Adrenal gland (tissue), 12 donors: ENCODE measurements around the gene METTL1. TPM values are rescaled to one million over a fixed set of nuclear protein-coding genes. Genes with fewer than 3 reads are reported as not detected.

Source experiments
- DNase-seq, 7 donors: peaks; one replicate each; pipeline ENCODE4 v3.0.0-alpha.2; 2019 to 2020
- H3K27ac ChIP-seq, 5 donors: fragments of 200-600 bp; sonication (generic) in 4 of 5; 1 replicate in 3 of 5; 2 replicates in 2 of 5; pipeline versions ENCODE4 v1.5.1 to v1.8.0; 2016 to 2020; ENCODE audit warnings: mild to moderate bottlenecking in 1 of 5
- H3K27me3 ChIP-seq: fragments of 200-600 bp; 2 replicates; pipeline ENCODE4 v1.8.0; 2021
- H3K36me3 ChIP-seq, 2 donors: fragments of 200-600 bp; replicated peaks in 1 of 2; 1 replicate in 1 of 2; 2 replicates in 1 of 2; pipeline versions ENCODE4 v1.5.1 to v1.8.0; 2018 to 2022
- H3K4me1 ChIP-seq, 2 donors: fragments of 200-600 bp; replicated peaks in 1 of 2; 1 replicate in 1 of 2; 2 replicates in 1 of 2; pipeline versions ENCODE4 v1.5.1 to v1.8.0; 2018 to 2021
- H3K4me3 ChIP-seq, 4 donors: fragments of 200-600 bp; sonication (generic) in 3 of 4; one replicate each; pipeline ENCODE4 v1.5.1; 2016 to 2018
- H3K9me3 ChIP-seq, 3 donors: fragments of 200-600 bp; sonication (generic) in 1 of 3; replicated peaks in 1 of 3; 1 replicate in 2 of 3; 2 replicates in 1 of 3; pipeline versions ENCODE4 v1.5.1 to v1.8.0; 2016 to 2021
- CTCF ChIP-seq, 6 experiments: fragments of 450-650 bp in 4 of 6; fragments of 200-600 bp in 2 of 6; sonication (generic) in 1 of 6; IDR thresholded peaks; 1 replicate in 5 of 6; 2 replicates in 1 of 6; pipeline versions ENCODE4 v1.5.1 to v1.8.0; 2016 to 2021; ENCODE audit warnings: antibody characterized with exemption in 6 of 6, mild to moderate bottlenecking in 2 of 6, moderate library complexity in 1 of 6
- POLR2A ChIP-seq, 2 donors: fragments of 450-650 bp; IDR thresholded peaks; one replicate each; pipeline ENCODE4 v1.6.1; 2017; ENCODE audit warnings: antibody characterized with exemption in 2 of 2, mild to moderate bottlenecking in 2 of 2, moderate library complexity in 1 of 2
- WGBS, 4 donors: extraction: QIAGEN DNeasy Blood & Tissue Kit in 2 of 4; methylation state at CpG; one replicate each; pipeline versions ENCODE4 v1.1.5 to v1.1.7; 2013 to 2017; 5-methylcytosine and 5-hydroxymethylcytosine counted together
- intact Hi-C, 2 donors: fragments of 100-400 bp; cut with DNase I; formaldehyde crosslinking; loops; one replicate each; pipeline versions ENCODE4 v1.14.1 to v1.15.0; 2022 to 2023
- polyA plus RNA-seq, 3 donors: library from polyadenylated mRNA; stranded (reverse); fragments of 200-250 nt in 2 of 3; fragments of 350-450 nt in 1 of 3; fragmentation: Illumina TruSeq in 1 of 3; extraction: RNeasy Lipid Tissue Mini Kit (QIAGEN cat#74804) in 1 of 3; gene quantifications; one replicate each; pipeline ENCODE4 v1.2.3, GENCODE V29; 2013 to 2014
- total RNA-seq, 9 donors: library from RNA; depleted of rRNA in 4 of 9; stranded (reverse); fragments of >200 nt in 4 of 9; fragments of 120-200 nt in 1 of 9; fragmentation: NEBNext Ultra II Directional in 1 of 9; extraction: Animal tissue kit (Norgen Biotek cat#: 25700) in 1 of 9; gene quantifications; one replicate each; pipeline versions ENCODE4 v1.1.0 to v1.2.4, GENCODE V29; 2013 to 2023
- donor health status: healthy with polysubstance abuse.
- donor health status: Bipolar disorder and iron deficiency.
- donor health status: DM: yes; HTN: yes; CAD: no.
- donor health status: DM: no; HTN: no; CAD: no.
- donor health status: DM: no; HTN: no; CAD: no.
- donor health status: DM: yes; HTN: yes; CAD: no.

METTL1 gene
- total and polyA plus RNA-seq, 12 donors = 4.7 to 87.8 (median 28.0) TPM

GRCh38 chr12:57813971-57814772 lies 42.3 kb upstream of the METTL1 start:
- peak overlapping the region in 2 of 5 donors; percentile 8 to 46 for H3K27ac ChIP-seq
- intact Hi-C loops = no loop called here
- no peak overlapping the region for H3K4me3 ChIP-seq
- WGBS, 4 donors = 63 to 76% (median 68%) methylated on average over 16 to 17 of the region's 17 CpGs
- TF ChIP-seq CTCF (IDR thresholded peaks at IDR 0.05) = no peak
- no peak for TF ChIP-seq POLR2A (IDR thresholded peaks at IDR 0.05)
- no peaks in the 10 kb centered on the region for H3K27me3 ChIP-seq
- no peaks in the 10 kb centered on the region for H3K9me3 ChIP-seq
- H3K36me3 ChIP-seq = peaks cover 0 to 46% of the 10 kb centered on the region in 2 donors
- H3K4me1 ChIP-seq = peaks cover 12 to 41% of the 10 kb centered on the region in 2 donors
- peak in 3 of 7 donors; percentile 50 to 55 (median 51) for DNase-seq

GRCh38 chr12:57813111-57813970 lies 41.4 kb upstream of the METTL1 start:
- TF ChIP-seq POLR2A (IDR thresholded peaks at IDR 0.05) (no peak), CTCF (IDR thresholded peaks at IDR 0.05) (no peak)
- H3K4me3 ChIP-seq = no peak overlapping the region
- H3K27ac ChIP-seq = peak overlapping the region in 1 of 5 donors; percentile 46
- DNase-seq = no peak
- WGBS, 4 donors = 68 to 82% (median 77%) methylated on average over 9 to 14 of the region's 14 CpGs
- no peaks in the 10 kb centered on the region for H3K27me3 ChIP-seq
- intact Hi-C loops = no loop called here
- no peaks in the 10 kb centered on the region for H3K9me3 ChIP-seq
- peaks cover 12 to 40% of the 10 kb centered on the region in 2 donors for H3K4me1 ChIP-seq
- peaks cover 0 to 47% of the 10 kb centered on the region in 2 donors for H3K36me3 ChIP-seq

- no peak overlapping the region for H3K27ac ChIP-seq
- no peaks in the 10 kb centered on the region for H3K27me3 ChIP-seq
- no peak for DNase-seq
- H3K36me3 ChIP-seq = peaks cover 0 to 63% of the 10 kb centered on the region in 2 donors
- intact Hi-C loops = no loop called here
- 94 to 96% (median 95%) methylated on average over 7 to 10 of the region's 10 CpGs for WGBS, 4 donors
- H3K9me3 ChIP-seq = no peaks in the 10 kb centered on the region
- H3K4me3 ChIP-seq = no peak overlapping the region
- no peak for TF ChIP-seq POLR2A (IDR thresholded peaks at IDR 0.05)
- peaks cover 2 to 19% of the 10 kb centered on the region in 2 donors for H3K4me1 ChIP-seq
Measured at GRCh38 chr12:57811028-57811755, 39.3 kb upstream of the METTL1 start.

GRCh38 chr12:57810450-57810849 lies 38.5 kb upstream of the METTL1 start:
- WGBS, 4 donors = 79 to 91% (median 80%) methylated on average over 4 to 5 of the region's 5 CpGs
- Histone ChIP-seq H3K4me1 (peaks cover 0 to 12% of the 10 kb centered on the region in 2 donors), H3K27ac (no peak overlapping the region), H3K9me3 (no peaks in the 10 kb centered on the region), H3K27me3 (no peaks in the 10 kb centered on the region), H3K4me3 (no peak overlapping the region), H3K36me3 (peaks cover 0 to 71% of the 10 kb centered on the region in 2 donors)
- peak in 1 of 7 donors; percentile 48 for DNase-seq
- no peak for TF ChIP-seq POLR2A (IDR thresholded peaks at IDR 0.05)
- no peak for TF ChIP-seq CTCF (IDR thresholded peaks at IDR 0.05)
- intact Hi-C loops = no loop called here
